SU-DHL-6 (cell line): ENCODE data around the gene ATRNL1.

Experiments
- H2AFZ ChIP-seq: fragments of 200-600 bp; sonication (generic); 2 replicates; pipeline ENCODE4 v1.6.1; 2014; ENCODE audit warnings: low read depth, mild to moderate bottlenecking, moderate library complexity, mixed read lengths, antibody characterized with exemption, low read length; ENCODE audit not compliant: severe bottlenecking
- H3F3A ChIP-seq: fragments of 200-600 bp; shearing (Covaris generic); 2 replicates; pipeline ENCODE4 v1.6.0; 2016; ENCODE audit warnings: antibody characterized with exemption, mild to moderate bottlenecking; ENCODE audit not compliant: insufficient read depth
- H3K27ac ChIP-seq: fragments of 200-600 bp; sonication (generic); 2 replicates; pipeline ENCODE4 v1.5.1; 2016; ENCODE audit warnings: low read depth, mild to moderate bottlenecking, low read length, moderate library complexity, mixed read lengths
- H3K27me3 ChIP-seq: fragments of 200-600 bp; sonication (generic), shearing (Covaris generic); 2 replicates; pipeline ENCODE4 v1.6.0; 2014; ENCODE audit warnings: mild to moderate bottlenecking, low read length
- H3K36me3 ChIP-seq: fragments of 200-600 bp; sonication (generic); 2 replicates; pipeline ENCODE4 v1.6.1; 2014; ENCODE audit warnings: mild to moderate bottlenecking, low read length, mixed read lengths
- H3K4me2 ChIP-seq: fragments of 300-600, 200-600 bp; shearing (Covaris generic), sonication (generic); 2 replicates; pipeline ENCODE4 v1.6.0; 2014; ENCODE audit warnings: low read length, low read depth, mild to moderate bottlenecking; ENCODE audit not compliant: poor library complexity, severe bottlenecking
- H3K4me3 ChIP-seq: fragments of 200-600 bp; sonication (generic); 2 replicates; pipeline ENCODE4 v1.5.1; 2014; ENCODE audit warnings: antibody characterized with exemption, low read length, mild to moderate bottlenecking, mixed read lengths; ENCODE audit not compliant: insufficient read depth, poor library complexity, severe bottlenecking
- H3K79me2 ChIP-seq: fragments of 200-600 bp; sonication (generic); 2 replicates; pipeline ENCODE4 v1.6.1; 2014; ENCODE audit warnings: mild to moderate bottlenecking, low read length, moderate library complexity; ENCODE audit not compliant: insufficient read depth
- H3K9ac ChIP-seq: fragments of 200-600 bp; sonication (generic); 2 replicates; pipeline ENCODE4 v1.7.0; 2014; ENCODE audit warnings: mild to moderate bottlenecking, low read length
- H3K9me2 ChIP-seq: fragments of 200-600 bp; sonication (generic); replicated peaks from 2 replicates; pipeline ENCODE4 v1.6.1; 2014; ENCODE audit warnings: low read length; ENCODE audit not compliant: insufficient read depth
- H3K9me3 ChIP-seq: fragments of 200-600 bp; sonication (generic); 2 replicates; pipeline ENCODE4 v1.6.1; 2014; ENCODE audit warnings: low read length, mixed read lengths; ENCODE audit not compliant: insufficient read depth
- H4K20me1 ChIP-seq: fragments of 200-600 bp; sonication (generic); 2 replicates; pipeline ENCODE4 v1.6.1; 2014; ENCODE audit warnings: low read depth, mild to moderate bottlenecking, antibody characterized with exemption, low read length, moderate library complexity, mixed read lengths
- EZH2phosphoT487 ChIP-seq: fragments of 200-600 bp; sonication (generic), shearing (Covaris generic); conservative IDR thresholded peaks from 2 replicates; pipeline ENCODE4 v1.6.1; 2018; ENCODE audit warnings: mild to moderate bottlenecking, antibody characterized with exemption, low read length, moderate library complexity, mixed read lengths
- TF ChIP-seq, protein P1 (sequence below): fragments of 200-600 bp; sonication (generic); IDR thresholded peaks from one replicate; pipeline ENCODE4 v1.5.1; 2017; ENCODE audit warnings: antibody characterized with exemption, mild to moderate bottlenecking, low read length, moderate library complexity; ENCODE audit not compliant: insufficient read depth, poor library complexity, severe bottlenecking

Gene ATRNL1

DNA sequence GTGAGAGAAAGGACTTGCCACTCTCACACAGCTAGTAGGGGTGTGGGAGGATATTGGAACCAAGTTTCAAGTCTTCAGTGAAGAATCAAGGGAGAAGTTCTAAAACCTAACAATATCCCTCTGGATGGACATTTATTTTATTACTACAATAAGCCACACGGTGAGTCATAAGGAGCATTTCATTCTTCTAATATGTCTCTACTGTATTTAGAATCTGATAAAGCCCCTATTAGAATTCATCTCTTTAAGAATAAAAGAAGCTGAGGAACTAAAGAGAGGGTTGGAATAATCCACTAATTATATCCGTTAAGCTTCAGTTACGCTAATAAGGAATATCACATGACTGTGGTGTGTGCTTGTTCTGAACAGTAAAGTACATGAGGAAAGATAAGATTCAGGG, 40.9 kb upstream of the ATRNL1 start:
- TF ChIP-seq, protein P1, sequence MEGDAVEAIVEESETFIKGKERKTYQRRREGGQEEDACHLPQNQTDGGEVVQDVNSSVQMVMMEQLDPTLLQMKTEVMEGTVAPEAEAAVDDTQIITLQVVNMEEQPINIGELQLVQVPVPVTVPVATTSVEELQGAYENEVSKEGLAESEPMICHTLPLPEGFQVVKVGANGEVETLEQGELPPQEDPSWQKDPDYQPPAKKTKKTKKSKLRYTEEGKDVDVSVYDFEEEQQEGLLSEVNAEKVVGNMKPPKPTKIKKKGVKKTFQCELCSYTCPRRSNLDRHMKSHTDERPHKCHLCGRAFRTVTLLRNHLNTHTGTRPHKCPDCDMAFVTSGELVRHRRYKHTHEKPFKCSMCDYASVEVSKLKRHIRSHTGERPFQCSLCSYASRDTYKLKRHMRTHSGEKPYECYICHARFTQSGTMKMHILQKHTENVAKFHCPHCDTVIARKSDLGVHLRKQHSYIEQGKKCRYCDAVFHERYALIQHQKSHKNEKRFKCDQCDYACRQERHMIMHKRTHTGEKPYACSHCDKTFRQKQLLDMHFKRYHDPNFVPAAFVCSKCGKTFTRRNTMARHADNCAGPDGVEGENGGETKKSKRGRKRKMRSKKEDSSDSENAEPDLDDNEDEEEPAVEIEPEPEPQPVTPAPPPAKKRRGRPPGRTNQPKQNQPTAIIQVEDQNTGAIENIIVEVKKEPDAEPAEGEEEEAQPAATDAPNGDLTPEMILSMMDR, result no peak
- no peak for TF ChIP-seq EZH2phosphoT487
- H2AFZ ChIP-seq, result no peak overlapping the region
- no peaks in the 10 kb centered on the region for H3K9me3 ChIP-seq
- H3F3A ChIP-seq, result no peaks in the 10 kb centered on the region
- no peaks in the 10 kb centered on the region for H3K9me2 ChIP-seq
- no peaks in the 10 kb centered on the region for H3K36me3 ChIP-seq
- no peaks in the 10 kb centered on the region for H3K79me2 ChIP-seq
- no peaks in the 10 kb centered on the region for H4K20me1 ChIP-seq
- H3K27me3 ChIP-seq, result no peaks in the 10 kb centered on the region
- H3K27ac ChIP-seq, result no peak overlapping the region
- no peak overlapping the region for H3K4me2 ChIP-seq
- no peak overlapping the region for H3K9ac ChIP-seq
- H3K4me3 ChIP-seq, result no peak overlapping the region

DNA sequence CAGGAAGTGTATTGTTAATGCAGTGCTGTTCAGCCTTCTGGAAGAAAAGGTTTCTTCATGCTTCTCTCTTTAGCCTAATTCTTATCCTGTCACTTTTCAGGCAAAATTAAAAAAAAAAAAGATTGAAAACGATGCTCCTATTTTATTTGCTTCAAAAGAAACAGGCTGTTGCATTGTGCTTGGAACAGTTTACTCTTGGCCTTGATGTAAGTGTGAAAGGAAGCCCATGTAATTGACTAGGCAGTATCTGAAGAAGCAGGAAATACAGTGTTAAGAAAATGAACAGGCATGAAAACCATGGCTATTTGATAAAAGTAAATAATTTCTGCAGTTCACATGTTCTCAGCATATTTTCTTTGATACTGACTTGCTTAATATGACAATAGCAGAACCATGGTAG, 40.4 kb upstream of the ATRNL1 start:
- H3K79me2 ChIP-seq, result no peaks in the 10 kb centered on the region
- H3K27me3 ChIP-seq, result no peaks in the 10 kb centered on the region
- no peaks in the 10 kb centered on the region for H3K9me2 ChIP-seq
- H4K20me1 ChIP-seq, result no peaks in the 10 kb centered on the region
- no peak overlapping the region for H3K9ac ChIP-seq
- no peak overlapping the region for H2AFZ ChIP-seq
- H3K36me3 ChIP-seq, result no peaks in the 10 kb centered on the region
- H3K4me2 ChIP-seq, result no peak overlapping the region
- no peaks in the 10 kb centered on the region for H3F3A ChIP-seq
- no peak overlapping the region for H3K4me3 ChIP-seq
- H3K27ac ChIP-seq, result no peak overlapping the region
- TF ChIP-seq, protein P1, result no peak
- TF ChIP-seq EZH2phosphoT487, result no peak
- no peaks in the 10 kb centered on the region for H3K9me3 ChIP-seq

DNA sequence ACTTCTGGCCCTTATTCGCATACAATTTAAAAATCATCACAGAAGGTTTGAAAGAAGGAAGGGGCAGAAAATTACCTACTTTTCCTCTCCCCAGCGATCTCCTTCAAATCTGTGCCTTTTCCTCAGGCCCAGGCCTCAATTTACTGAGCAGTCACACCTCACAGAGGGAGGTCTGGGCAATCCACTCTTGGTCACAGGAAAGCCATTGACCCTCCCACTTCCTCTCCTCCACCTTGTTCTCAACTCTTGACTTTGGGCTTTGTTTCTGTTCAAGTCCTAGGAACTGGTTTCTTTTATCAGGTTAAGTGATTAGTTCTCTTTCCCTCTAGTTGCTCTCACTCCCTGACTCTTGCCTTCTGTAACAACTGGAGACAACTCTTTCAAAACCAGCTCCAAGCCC, 37.0 kb upstream of the ATRNL1 start:
- no peak for TF ChIP-seq EZH2phosphoT487
- TF ChIP-seq, protein P1, result no peak
- no peak overlapping the region for H3K9ac ChIP-seq
- H3K27me3 ChIP-seq, result no peaks in the 10 kb centered on the region
- no peak overlapping the region for H3K4me3 ChIP-seq
- H3K79me2 ChIP-seq, result no peaks in the 10 kb centered on the region
- no peaks in the 10 kb centered on the region for H3K36me3 ChIP-seq
- no peaks in the 10 kb centered on the region for H3K9me3 ChIP-seq
- H3K27ac ChIP-seq, result no peak overlapping the region
- no peak overlapping the region for H3K4me2 ChIP-seq
- no peak overlapping the region for H2AFZ ChIP-seq
- no peaks in the 10 kb centered on the region for H4K20me1 ChIP-seq
- no peaks in the 10 kb centered on the region for H3K9me2 ChIP-seq
- H3F3A ChIP-seq, result no peaks in the 10 kb centered on the region
